22Rv1 (cell line): ENCODE data around the gene PDE4B.
A peak's percentile ranks its signal among the peaks of the same experiment; 100 is the strongest.

Experiments used
- H3K27ac ChIP-seq: fragments of 450-650 bp; 2 replicates; pipeline ENCODE4 v1.5.1; 2017
- CTCF ChIP-seq: fragments of 450-650 bp; IDR thresholded peaks from 2 replicates; pipeline ENCODE4 v1.5.1; 2017; ENCODE audit warnings: mild to moderate bottlenecking
- ZFX ChIP-seq: fragments of 450-650 bp; IDR thresholded peaks from 2 replicates; pipeline ENCODE4 v1.6.1; 2017; ENCODE audit warnings: antibody characterized with exemption, borderline replicate concordance

PDE4B gene

GRCh38 chr1:66335125-66335524 lies 542.4 kb downstream of the PDE4B start:
- H3K27ac ChIP-seq: no peak overlapping the region
- TF ChIP-seq CTCF: no peak
- TF ChIP-seq ZFX: no peak

DNA sequence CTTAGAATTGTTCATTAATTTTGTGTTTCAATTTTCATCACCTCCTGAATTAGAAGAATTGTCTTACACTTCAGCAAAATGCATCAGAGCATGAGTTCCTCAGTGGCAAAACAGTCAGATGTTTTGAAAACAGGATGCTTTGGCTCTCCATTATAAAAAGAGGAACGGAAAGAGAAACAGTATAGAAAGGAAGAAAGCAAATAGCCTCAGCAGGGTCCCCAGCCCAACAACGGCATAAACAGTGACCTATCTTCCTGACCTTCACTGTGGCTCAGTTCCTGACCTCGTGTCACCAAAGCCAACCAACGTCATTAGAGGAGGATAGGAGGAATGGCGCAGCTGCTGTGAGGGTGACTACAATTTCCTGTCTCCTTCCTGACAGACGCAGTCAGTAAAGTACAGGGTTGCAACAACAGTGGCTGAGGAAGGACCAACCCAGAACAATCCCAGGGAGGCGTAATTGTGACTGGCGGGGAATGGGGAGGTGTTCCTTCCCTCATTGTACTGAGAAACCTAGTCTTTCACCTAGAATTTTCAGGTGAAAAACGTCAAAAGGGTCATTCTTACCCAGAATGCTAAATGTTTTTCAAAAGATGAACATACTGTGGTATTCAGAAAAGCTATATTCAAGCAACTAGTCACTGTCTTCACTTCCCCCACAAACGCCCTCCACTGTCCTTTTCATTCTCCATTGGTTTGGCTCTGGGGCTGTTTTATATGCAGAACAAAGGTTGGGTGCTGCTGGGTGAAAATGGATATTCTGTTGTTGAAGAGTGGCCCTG lies 543.4 kb downstream of the PDE4B start:
- no peak for TF ChIP-seq CTCF
- no peak for TF ChIP-seq ZFX
- 0 out of 2 replicates have a peak overlapping the region, but pooled peaks have one; percentile 7 for H3K27ac ChIP-seq

DNA sequence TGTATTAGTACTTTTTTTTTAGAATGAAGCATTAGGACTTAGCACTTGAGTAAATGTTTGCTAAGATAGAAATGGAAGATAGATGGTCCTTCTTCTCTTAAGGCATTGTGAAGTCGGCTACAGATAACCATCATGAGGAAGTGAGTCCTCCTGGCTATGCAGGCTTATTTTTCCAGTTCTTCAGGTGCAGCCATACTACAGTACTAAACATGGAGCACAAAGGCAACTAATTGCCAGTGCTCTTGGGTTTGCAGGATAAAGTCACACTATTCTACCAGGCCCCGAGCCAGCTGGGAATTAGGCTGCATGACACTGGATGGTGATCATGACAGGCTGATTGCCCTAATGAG lies 543.9 kb downstream of the PDE4B start:
- TF ChIP-seq CTCF (no peak), ZFX (no peak)

GRCh38 chr1:66337249-66337648 lies 544.6 kb downstream of the PDE4B start:
- no peak overlapping the region for H3K27ac ChIP-seq
- no peak for TF ChIP-seq CTCF
- TF ChIP-seq ZFX: no peak

More for the DNA sequence above, 543.9 kb downstream of the PDE4B start:
- no peak overlapping the region for H3K27ac ChIP-seq

DNA sequence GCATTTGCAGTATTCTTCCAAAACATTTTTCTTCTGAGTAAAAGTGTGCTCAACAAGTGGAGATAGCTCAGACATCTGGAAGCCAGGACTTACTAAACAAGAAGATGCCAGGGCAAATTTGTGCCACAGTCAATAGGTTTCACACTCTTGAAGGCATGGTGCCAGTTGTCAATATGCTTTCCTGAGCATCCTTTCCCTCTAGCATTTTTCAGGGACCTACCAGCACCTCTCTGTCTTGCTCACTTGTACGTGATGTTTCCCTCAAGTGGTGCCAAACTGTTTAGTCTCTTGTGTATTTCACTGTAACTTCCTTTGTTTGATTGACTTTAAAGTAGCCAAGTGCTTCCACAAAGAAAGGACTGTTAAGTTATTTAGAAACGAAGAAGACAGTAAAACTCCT lies 547.2 kb downstream of the PDE4B start:
- no peak overlapping the region for H3K27ac ChIP-seq

DNA sequence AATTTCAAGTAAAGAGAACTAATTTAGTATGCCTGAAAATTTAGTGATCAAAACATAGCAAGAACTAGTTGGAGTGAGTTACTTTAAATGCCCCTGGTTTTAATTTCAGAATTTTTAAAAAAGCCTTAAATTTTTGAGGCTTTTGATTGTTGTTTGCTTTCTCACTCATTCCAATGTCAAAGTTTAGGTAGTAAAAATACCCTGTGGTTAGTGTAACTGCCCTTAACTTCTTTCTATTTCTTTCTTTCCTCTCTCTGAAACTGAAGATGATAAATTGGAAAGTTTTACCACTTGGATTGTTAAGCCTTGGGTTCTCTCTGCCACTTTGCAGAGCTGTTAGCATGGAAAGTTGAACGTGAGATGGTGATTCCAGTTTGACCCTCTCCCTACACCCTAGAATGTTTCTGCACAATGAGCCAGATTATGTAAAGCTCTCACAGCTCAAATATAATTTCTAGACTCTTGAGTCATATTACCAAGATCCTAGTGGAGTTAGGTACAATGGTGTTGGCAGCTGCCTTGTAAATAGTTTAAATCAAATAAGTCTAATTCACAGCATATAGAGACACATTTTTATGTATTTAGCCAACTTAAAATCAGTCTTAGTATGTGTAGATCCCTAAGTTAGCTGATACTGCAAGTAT lies 548.9 kb downstream of the PDE4B start:
- no peak overlapping the region for H3K27ac ChIP-seq

More for the DNA sequence above, 547.2 kb downstream of the PDE4B start:
- no peak for TF ChIP-seq ZFX

GRCh38 chr1:66342707-66343106 lies 550.0 kb downstream of the PDE4B start:
- no peak overlapping the region for H3K27ac ChIP-seq

More for the DNA sequence above, 548.9 kb downstream of the PDE4B start:
- TF ChIP-seq CTCF (no peak), ZFX (no peak)

More at GRCh38 chr1:66342707-66343106, 550.0 kb downstream of the PDE4B start:
- TF ChIP-seq CTCF: no peak
